Mucosa of gallbladder (tissue), 1 donor: Measurements from ENCODE around the gene HPS1. TPM values are rescaled to one million over a fixed set of nuclear protein-coding genes. Genes with fewer than 3 reads are reported as not detected.
A peak's percentile ranks its signal among the peaks of the same experiment; 100 is the strongest.

Experiments used
- DNase-seq: peaks from one replicate; pipeline ENCODE4 v3.0.0-alpha.2; 2020; ENCODE audit warnings: low spot score
- total RNA-seq: library from RNA; stranded (reverse); gene quantifications from one replicate; pipeline ENCODE4 v1.2.1, GENCODE V29; 2021
- donor health status: DM: no; HTN: no; CAD: no.

The HPS1 gene
- total RNA-seq, 1 donor from 2014 or later = 83.2 TPM

- DNase-seq = no peak
Observed at GRCh38 chr10:98432330-98432729, 14.4 kb downstream of the HPS1 start.

DNA sequence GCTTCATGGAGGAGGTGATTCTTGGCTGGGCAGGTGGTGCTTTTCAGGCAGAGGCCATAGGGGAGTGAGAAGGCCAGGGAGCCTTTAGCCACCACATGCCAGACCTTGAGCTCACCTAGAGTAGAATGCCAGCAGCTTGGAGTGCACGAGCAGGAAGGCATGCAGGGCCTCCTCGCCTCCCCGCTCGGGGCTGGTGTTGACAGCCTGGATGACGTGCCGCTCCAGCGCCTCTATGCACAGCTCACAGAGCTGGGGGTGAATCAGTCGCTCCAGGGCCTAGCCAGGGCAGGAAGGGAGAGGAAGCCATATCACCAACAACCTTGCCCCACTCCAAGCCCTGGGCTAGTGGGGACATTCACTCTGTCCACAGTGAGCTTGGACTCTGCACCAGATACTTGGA, 15.7 kb downstream of the HPS1 start:
- DNase-seq = no peak

- DNase-seq = no peak
Observed at GRCh38 chr10:98430427-98430826, 16.3 kb downstream of the HPS1 start.

DNA sequence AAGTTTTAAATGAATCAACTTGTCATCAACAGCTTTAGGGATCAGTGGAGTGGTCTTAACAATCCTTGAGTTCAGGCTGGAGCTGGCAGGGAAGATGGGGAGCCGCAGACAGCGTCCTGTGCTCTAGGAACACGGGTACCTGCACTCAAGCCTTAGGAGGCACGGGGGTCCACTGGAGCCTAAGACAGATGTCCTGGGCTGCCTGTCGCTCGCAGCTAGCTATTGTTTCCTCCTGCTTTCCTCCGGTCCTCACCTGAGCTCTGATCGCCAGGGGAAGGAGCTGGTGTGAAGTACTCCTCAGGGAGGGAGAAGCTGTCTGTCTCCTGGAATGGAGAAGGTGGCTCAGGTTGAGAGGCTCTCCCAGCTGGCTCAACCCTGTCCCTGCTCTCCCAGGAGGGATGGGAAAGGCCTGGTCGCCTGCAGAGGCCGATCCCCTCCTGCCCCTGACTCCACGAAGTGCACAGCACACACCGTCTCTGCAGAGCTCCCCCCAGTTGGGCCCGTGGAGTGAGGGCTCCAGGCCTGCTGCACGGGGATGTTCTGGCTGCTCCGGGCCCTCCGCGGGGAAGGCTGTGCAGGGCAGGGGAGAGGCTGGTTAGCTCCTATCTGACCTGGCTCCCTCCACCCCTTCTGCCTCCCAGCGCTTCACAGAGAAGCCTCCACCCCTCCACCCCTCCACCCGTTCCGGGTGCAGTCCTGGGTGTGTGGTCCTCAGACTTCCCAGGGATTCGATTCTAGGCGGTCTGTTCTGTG, 17.2 kb downstream of the HPS1 start:
- no peak for DNase-seq

DNA sequence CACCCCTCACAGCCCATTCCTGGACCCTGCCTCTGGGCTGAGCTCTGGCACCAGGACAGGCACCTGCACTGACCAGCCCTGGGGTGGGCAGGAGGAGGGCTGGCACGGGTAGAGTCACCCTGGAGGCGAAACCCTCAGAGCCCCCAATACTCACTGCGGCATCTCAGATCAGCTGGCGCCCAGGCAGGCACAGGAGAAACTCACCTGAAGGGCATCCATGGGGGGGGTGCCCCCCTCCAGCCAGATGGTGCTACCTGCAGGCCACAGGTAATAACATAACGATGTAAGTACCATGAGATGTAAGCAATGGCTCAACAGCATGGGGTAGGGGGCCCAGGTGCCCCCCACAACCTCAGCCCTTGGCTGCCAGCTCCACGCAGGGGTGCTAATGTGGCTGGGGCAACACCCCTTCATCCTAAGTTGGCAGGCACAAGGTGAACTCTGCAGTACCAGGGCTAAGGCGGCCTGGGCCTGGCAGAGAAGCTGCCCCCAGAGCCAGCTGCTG, 19.7 kb downstream of the HPS1 start:
- no peak for DNase-seq

GRCh38 chr10:98425511-98426352, 21.0 kb downstream of the HPS1 start:
- DNase-seq = no peak

DNA sequence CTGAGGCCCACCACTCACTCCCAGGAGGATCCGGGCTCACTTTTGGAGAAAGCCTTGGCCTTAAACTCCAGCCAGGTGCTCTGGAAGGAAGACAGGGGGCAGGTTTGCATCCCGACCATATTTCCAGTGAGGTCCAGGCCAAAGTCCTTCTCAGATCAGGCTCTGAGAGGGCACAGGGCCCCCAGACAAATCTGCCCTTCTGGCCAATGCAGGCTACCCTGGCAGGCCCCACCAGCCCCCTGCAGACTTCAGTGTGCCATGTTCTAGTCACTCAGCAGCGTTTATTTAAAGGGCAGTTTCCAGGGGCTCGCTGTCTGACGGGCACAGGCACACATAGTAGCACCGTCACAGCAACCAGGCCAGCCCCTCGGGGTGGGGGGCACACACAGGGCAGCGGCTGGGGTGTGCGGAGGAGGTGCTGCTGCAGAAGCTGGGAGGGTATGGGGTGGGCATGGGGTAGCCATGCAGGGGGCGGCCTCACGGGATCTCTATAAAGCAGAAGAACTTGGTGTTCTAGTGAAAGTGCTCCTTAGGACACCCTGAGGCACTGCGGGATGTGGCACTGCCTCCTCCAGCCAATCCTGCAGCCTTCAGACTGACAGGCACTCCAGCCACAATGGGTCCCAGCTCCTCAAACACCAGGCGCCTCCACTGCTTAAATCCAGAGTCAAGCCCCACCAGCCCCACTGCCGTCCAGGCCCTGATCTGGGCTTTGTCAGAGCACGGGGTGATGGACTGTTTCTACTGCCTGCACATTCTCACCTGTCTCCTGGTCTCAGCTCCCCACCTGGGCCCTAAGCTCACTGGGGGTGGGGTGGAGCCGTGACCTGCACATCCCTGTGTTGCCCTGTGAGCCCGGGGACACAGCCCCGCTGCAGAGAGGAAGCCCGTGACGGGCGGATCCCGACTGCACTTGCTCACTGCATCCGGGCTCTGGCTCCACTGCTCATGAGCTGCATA, 22.2 kb downstream of the HPS1 start:
- no peak for DNase-seq

DNA sequence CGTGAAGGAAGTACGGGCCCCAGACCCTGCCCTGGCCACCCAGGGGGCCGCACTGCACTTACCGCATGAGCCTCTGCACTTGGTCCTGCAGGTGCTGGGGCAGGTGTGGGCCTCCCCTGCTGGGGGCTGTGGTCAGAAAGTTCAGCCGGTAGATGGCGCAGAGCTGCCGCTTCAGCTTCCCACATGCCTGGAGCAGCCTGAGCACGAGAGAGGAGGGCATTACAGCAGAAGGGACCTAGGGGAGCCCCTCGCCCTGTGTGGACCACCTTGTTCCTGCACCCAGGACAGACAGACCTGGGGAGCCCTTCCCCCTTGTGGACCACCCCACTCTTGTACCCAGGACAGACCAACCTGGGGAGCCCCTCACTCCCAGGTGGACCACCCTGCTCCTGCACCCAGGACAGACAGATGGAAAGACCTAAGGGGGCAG, 23.0 kb downstream of the HPS1 start:
- no peak for DNase-seq

DNA sequence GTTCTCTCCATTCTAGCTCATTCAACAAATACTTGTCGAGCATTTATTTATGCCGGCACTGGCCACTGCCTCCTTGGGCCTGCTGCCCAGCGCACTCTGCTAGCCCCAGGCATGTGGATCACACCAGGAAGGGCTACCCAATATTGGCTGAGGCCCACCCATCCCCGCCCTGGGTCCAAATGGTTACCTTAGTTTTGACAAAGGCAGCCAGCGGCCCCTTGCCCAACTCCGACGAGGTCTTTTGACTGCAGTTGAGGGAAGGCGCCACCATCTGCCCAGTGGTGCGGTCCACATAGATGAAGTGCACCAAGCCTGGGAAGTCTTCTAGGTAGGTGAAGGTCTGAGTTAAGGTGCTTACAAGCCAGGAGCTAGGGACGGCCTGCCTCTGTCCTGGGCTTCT, 24.6 kb downstream of the HPS1 start:
- no peak for DNase-seq

DNA sequence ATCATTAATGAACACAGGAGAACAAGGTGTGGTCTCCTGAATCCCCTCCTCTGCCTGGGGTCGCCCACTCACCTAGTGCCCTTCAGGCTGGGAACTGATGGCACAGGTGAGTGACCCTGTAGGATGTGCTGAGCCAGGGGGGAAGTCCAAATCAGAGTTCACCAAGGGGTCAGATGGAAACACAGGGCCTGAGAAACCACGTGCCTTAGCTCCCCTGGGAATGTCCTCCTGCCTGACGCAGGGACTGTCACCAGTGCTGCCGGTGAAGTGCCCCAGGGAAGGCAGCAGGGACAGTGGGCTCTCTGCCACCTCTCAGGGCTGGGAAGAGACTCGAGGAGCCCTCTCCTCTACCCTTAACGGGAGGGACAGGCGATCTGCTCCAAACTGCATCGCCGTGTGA, 25.9 kb downstream of the HPS1 start:
- DNase-seq = no peak

DNA sequence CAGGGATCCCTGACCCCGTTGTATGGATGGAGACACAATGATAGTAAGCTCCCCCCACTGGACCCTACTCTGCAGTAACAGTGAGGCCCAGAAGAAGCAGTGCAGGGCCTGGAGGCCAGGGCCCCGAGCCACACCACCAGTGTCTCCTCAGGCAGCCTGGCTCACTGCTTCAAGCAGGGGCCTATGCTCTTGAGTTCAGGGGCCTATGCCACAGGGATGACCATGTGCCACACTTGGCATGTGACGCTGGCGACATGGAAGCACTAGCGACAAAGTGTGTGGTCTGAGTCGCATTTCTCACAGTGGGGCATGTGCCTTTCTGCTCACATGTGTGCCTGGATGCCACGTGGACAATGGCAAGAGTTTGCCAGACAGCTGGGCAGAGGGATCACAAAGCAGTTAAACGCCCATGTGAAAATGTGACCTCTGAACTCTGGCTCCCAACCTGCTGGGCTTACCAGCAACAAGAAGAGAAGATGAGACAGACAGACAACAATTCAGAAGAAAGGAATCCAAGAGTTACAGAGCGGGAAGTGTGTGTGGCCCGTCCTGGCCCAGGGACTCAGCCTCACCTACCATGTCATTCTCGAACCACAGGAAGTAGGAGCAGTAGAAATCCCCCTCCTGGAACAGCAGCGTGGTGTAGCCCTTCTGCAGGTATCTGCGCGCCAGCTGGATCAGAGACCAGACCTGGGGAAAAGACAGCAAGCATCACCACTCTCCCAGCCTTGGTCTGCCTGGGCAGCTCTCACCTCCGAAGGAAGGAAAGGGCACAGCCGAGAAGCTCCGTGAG, 27.1 kb downstream of the HPS1 start:
- DNase-seq = no peak

DNA sequence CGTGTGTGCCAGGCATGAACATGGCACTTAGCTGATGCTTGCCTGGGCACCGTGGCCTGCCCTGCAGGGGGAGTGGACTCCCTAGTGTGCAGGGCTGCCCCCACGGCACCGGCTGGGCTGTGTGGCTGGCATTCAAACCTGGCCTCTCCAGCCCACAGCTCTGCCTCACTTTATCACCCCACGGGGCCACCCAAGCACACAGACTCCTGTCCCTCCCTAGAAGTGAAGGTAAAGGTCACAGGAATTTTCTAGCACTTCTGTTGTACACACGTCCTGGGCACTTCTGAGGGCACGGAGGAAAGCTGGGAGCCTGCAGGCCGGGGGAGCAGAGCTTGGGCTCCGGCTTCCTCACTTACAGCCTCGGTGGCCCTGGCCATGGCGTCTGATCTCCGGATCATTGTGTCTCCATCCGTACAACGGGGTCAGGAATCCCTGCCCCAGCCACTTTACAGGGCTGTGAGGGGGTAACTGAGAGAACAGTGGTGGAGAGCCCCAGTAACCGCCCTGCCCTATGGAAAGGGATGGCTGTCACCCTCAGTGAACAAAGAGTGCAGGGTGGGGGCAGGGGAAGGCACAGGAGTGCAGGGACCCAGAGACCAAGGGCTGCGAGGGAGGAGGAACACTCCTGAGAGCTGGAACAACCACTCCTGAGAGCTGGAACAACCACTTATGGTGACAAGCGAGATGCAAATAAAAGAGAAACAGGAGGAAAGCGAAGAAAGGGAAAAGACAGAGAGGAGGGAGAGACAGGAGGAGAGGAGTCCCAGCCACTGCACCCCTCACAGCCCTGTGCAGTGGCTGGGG, 27.9 kb downstream of the HPS1 start:
- no peak for DNase-seq

DNA sequence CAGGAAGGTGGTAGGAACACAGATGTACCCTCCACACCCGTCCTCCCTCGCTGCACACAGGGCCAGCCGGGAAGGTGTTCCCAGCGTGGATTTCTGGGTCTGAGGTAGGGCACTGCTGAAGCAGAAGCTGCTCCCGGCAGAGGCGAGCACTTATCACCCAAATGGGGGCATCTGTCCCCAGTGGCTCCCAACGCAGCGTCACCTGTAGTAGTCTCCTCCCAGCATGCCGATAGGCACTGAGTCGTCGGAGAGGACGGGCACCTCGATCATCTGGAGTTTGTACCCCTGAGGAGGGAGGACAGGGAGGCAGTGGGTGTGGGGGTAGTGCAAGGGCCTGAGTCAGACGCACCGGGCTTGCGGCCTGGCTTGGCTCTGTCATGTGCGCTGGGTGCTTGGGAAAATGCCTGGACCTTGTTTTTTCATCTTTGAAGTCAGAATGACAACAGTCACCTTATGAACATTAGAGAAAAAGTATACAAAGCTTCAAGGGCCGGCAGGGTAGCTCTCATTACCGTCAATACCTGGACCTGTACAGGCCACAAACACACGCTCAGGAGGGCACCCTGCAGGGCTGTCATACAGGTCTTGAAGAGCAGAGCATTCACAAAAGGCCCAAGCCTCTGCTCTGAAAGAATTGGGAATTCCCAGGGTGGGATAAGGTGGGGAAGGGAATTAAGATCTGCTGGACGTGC, 28.6 kb downstream of the HPS1 start:
- DNase-seq = no peak

DNA sequence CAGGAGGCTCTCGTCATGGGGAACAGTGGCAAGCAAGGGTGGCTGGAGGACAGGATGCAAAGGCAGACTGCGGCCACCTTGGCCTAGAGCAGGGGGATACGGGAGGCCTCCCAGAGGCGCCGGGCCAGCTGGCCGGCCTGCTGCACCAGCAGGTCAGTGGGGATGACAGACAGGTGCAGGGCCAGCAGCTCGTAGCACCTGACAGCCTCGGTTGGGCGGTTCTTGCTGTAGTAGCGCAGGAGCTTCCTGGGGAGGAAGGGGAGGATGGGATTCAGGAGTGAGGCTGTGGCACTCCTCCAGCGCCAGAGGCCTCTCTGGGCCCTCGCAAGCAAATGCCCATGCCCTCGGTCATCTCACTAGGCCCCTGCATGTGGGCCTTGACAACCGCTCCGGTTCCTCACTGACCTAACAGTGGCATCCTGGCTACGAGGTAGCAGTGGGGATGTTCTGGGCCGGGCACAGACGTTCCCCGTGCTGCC, 29.2 kb downstream of the HPS1 start:
- DNase-seq = no peak

DNA sequence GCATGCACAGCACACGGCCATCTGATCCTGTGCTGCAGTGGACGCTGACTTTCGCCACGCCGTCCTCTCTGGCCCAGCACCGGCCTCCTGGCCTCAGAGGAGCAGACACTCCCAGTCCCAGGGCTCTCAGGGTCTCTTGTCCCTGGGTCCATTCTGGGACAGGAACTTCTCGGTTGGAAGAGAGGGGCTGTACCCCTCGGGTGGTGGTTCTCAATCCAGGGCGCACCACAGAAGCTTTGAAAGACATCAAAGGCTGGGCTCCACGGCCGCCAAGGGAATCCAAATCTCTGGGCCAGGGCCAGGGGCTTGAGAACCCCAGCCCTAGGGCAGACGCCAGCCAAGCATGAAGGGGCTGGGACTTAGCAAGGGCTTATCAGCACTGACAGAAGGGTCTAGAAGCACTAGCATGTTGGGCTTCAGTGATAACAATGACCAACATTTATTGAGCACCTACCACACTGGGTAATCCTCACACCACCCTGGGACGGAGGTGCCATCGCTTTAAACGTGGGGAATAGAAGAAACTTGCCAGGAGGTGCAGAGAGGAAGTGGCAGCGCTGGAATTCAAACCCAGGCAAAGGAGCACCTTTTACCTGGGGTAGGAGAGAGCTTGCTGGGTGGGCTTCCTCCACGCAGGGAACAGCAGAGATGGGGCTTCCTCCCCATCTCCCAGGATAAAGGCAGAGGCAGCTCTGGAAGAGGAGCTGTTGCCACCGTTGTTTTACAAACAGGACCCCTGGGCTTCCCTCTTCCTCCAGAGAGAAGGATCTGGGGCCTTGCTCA, 29.9 kb downstream of the HPS1 start:
- DNase-seq = no peak

DNA sequence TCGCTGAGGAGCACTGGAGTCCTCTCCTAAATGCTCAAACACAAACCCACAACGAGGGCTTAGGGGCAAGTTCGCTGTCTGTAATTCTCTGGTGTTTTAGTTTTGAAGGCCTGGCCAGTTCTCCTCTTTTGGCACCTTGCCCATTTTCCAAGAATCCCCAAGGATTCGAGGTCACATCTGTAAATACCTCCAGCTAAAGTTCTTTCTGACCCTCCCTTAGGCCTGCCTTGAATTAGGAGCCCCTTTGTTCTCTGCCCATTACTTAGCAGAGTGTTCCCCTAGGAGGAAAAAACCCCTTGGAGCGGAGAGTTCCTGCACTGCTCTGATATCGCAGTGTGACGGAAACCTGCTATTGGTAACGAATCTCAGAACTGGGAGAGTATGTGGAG, 31.0 kb downstream of the HPS1 start:
- DNase-seq = no peak

GRCh38 chr10:98414932-98415730, 31.6 kb downstream of the HPS1 start, which contains the start of gene PYROXD2:
TSS of gene PYROXD2 (minus strand) at chr10:98415182. CDS start at chr10:98415135, 47 bp downstream.
- DNase-seq = peak; percentile 90

- no peak for DNase-seq
Observed at GRCh38 chr10:98414578-98414931, 32.2 kb downstream of the HPS1 start.
